ENCODE results near the gene LAMA4. TPM values are rescaled to one million over a fixed set of nuclear protein-coding genes. Genes with fewer than 3 reads are reported as not detected.

LAMA4 gene
- polyA plus RNA-seq, 1 donor from 2014 or later: 0.69 TPM

GRCh38 chr6:112254921-112255320, 554 bp upstream of the LAMA4 start:
- Histone ChIP-seq H3K4me2 (ENCODE audit: low read length) (no peak overlapping the region), H3K27ac (ENCODE audit: low read length) (no peak overlapping the region), H3K36me3 (ENCODE audit: insufficient read depth, low read length) (no peaks in the 10 kb centered on the region), H3K4me3 (ENCODE audit: low read length) (no peak overlapping the region), H3K79me2 (replicated peaks; ENCODE audit: insufficient read depth, low read length) (no peaks in the 10 kb centered on the region), H3F3A (ENCODE audit: insufficient read depth, low read length, poor library complexity, severe bottlenecking) (no peaks in the 10 kb centered on the region), H3K9me3 (ENCODE audit: low read length) (no peaks in the 10 kb centered on the region), H3K9ac (ENCODE audit: low read length) (no peak overlapping the region), H3K9me2 (ENCODE audit: insufficient read depth, low read length) (no peaks in the 10 kb centered on the region), H3K27me3 (ENCODE audit: insufficient read depth, low read depth, low read length) (peaks cover 28% of the 10 kb centered on the region), H2AFZ (ENCODE audit: low read depth, low read length) (no peak overlapping the region), H4K20me1 (ENCODE audit: insufficient read depth) (no peaks in the 10 kb centered on the region)
- TF ChIP-seq REST (IDR thresholded peaks at IDR 0.05; ENCODE audit: borderline replicate concordance): no peak
- no peak for TF ChIP-seq MXI1 (conservative IDR thresholded peaks at IDR 0.05; ENCODE audit: poor library complexity, severe bottlenecking)
- no peak for TF ChIP-seq TAF1 (IDR thresholded peaks at IDR 0.05; ENCODE audit: low read depth)
- no peak for TF ChIP-seq EP300 (conservative IDR thresholded peaks at IDR 0.05; ENCODE audit: poor library complexity, severe bottlenecking)
- TF ChIP-seq EZH2 (IDR thresholded peaks at IDR 0.05; ENCODE audit: borderline replicate concordance, insufficient read depth, low read length, poor library complexity, severe bottlenecking): no peak
- TF ChIP-seq POLR2AphosphoS5 (IDR thresholded peaks at IDR 0.05): no peak
- TF ChIP-seq, protein P1, sequence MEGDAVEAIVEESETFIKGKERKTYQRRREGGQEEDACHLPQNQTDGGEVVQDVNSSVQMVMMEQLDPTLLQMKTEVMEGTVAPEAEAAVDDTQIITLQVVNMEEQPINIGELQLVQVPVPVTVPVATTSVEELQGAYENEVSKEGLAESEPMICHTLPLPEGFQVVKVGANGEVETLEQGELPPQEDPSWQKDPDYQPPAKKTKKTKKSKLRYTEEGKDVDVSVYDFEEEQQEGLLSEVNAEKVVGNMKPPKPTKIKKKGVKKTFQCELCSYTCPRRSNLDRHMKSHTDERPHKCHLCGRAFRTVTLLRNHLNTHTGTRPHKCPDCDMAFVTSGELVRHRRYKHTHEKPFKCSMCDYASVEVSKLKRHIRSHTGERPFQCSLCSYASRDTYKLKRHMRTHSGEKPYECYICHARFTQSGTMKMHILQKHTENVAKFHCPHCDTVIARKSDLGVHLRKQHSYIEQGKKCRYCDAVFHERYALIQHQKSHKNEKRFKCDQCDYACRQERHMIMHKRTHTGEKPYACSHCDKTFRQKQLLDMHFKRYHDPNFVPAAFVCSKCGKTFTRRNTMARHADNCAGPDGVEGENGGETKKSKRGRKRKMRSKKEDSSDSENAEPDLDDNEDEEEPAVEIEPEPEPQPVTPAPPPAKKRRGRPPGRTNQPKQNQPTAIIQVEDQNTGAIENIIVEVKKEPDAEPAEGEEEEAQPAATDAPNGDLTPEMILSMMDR (IDR thresholded peaks at IDR 0.05; ENCODE audit: poor library complexity, severe bottlenecking): no peak
- no peak for TF ChIP-seq SMC3 (conservative IDR thresholded peaks at IDR 0.05; ENCODE audit: poor library complexity)
- TF ChIP-seq RAD21 (conservative IDR thresholded peaks at IDR 0.05): no peak

GRCh38 chr6:112253498-112253840, 898 bp downstream of the LAMA4 start:
- Histone ChIP-seq H3K79me2 (replicated peaks; ENCODE audit: insufficient read depth, low read length) (no peaks in the 10 kb centered on the region), H3F3A (ENCODE audit: insufficient read depth, low read length, poor library complexity, severe bottlenecking) (no peaks in the 10 kb centered on the region), H3K9ac (ENCODE audit: low read length) (peak overlapping the region; percentile 44), H3K4me3 (ENCODE audit: low read length) (peak overlapping the region; percentile 72), H3K4me2 (ENCODE audit: low read length) (peak overlapping the region; percentile 74), H2AFZ (ENCODE audit: low read depth, low read length) (no peak overlapping the region), H3K27me3 (ENCODE audit: insufficient read depth, low read depth, low read length) (peaks cover 28% of the 10 kb centered on the region), H3K27ac (ENCODE audit: low read length) (no peak overlapping the region), H3K9me3 (ENCODE audit: low read length) (no peaks in the 10 kb centered on the region), H3K36me3 (ENCODE audit: insufficient read depth, low read length) (no peaks in the 10 kb centered on the region), H4K20me1 (ENCODE audit: insufficient read depth) (no peaks in the 10 kb centered on the region), H3K9me2 (ENCODE audit: insufficient read depth, low read length) (no peaks in the 10 kb centered on the region)
- TF ChIP-seq SMC3 (conservative IDR thresholded peaks at IDR 0.05; ENCODE audit: poor library complexity) (no peak), POLR2AphosphoS5 (IDR thresholded peaks at IDR 0.05) (no peak), MXI1 (conservative IDR thresholded peaks at IDR 0.05; ENCODE audit: poor library complexity, severe bottlenecking) (no peak), EZH2 (IDR thresholded peaks at IDR 0.05; ENCODE audit: borderline replicate concordance, insufficient read depth, low read length, poor library complexity, severe bottlenecking) (no peak), REST (IDR thresholded peaks at IDR 0.05; ENCODE audit: borderline replicate concordance) (no peak), TAF1 (IDR thresholded peaks at IDR 0.05; ENCODE audit: low read depth) (no peak), RAD21 (conservative IDR thresholded peaks at IDR 0.05) (no peak), EP300 (conservative IDR thresholded peaks at IDR 0.05; ENCODE audit: poor library complexity, severe bottlenecking) (no peak)
- TF ChIP-seq, protein P1 (IDR thresholded peaks at IDR 0.05; ENCODE audit: poor library complexity, severe bottlenecking): no peak
